H1 (cell line): Measurements from ENCODE around the gene ECI2. TPM values are rescaled to one million over a fixed set of nuclear protein-coding genes. Genes with fewer than 3 reads are reported as not detected.
A peak's percentile ranks its signal among the peaks of the same experiment; 100 is the strongest.

ENCODE experiments used
- EZH2 ChIP-seq: fragments of 200-600 bp; sonication (generic); IDR thresholded peaks from 2 replicates; pipeline ENCODE4 v1.7.1; 2012; ENCODE audit warnings: low read depth, mild to moderate bottlenecking, moderate library complexity, low read length, inconsistent platforms; ENCODE audit not compliant: severe bottlenecking
- MAX ChIP-seq: IDR thresholded peaks from 2 replicates; pipeline ENCODE4 v1.6.1; 2012; ENCODE audit warnings: inconsistent platforms
- polyA plus RNA-seq, 7 experiments: library from polyadenylated mRNA; depleted of rRNA in 3 of 7; stranded (reverse) in 5 of 7; unstranded in 2 of 7; fragments of >200 nt in 5 of 7; fragments of 200-250 nt in 2 of 7; gene quantifications; 1 replicate in 5 of 7; 2 replicates in 1 of 7; 4 replicates in 1 of 7; pipeline versions ENCODE4 v1.2.1 to v1.2.3, GENCODE V29; 2011 to 2013; ENCODE audit warnings: missing spikeins in 2 of 7, mixed read lengths in 2 of 7
- total RNA-seq: library from RNA; stranded (reverse); fragmentation: NEBNext Ultra II Directional; extraction: Animal tissue kit (Norgen Biotek cat#: 25700); gene quantifications from 2 replicates; pipeline ENCODE4 v1.2.1, GENCODE V29; 2021
- TF ChIP-seq, protein P1 (sequence below): fragments of 300-600 bp; sonication (generic); IDR thresholded peaks from 2 replicates; pipeline ENCODE4 v1.7.1; 2012; ENCODE audit warnings: low read length, moderate library complexity, mild to moderate bottlenecking, inconsistent platforms; ENCODE audit not compliant: insufficient replicate concordance

Gene ECI2
- total and polyA plus RNA-seq, 2 of the 8 experiments (the other 6 are each of a cell fraction or from before 2014, with no cell fraction given) = 40.4 to 70.8 TPM

DNA sequence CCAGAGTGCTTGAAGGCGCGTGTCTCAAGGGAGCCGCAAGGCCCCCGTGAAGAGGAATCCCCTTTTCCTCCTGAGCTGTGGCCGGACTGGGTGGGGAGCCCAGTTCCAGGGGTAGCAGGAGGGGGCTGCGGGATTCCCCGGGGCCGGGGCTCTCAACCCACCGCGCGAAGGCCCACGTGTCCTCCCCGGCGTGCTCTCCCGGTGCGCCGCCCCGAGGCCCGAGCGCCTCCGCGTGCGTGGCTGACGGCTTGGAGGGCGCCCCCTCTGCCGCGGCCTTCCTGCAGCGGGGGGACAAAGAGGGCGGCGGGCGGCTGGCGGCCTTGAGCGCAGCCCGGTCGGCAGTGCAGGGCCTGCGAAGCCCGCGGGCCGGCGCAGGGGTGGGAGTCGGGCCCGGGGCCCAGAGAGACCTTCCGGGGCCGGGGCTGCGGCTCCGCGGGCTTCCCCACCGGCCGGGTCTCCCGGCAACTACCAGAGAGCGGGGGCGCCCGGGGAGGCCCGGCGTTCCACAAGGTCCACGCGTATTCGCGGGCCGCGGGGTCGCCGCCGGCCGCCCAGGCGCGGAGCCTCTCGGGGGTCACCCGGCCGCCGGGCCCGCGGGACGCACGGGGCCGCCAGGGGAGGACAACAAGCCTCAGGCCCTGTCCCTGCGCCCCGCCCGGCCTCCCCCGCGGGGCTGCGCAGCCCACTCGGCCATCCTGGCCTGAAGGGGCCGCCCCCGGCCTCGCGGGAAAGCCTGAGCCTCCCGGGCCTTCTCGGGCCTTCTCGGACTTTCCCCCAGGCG, 56.5 kb downstream of the ECI2 start, which contains the start of gene FAM217A (continued):
- TF ChIP-seq, protein P1, sequence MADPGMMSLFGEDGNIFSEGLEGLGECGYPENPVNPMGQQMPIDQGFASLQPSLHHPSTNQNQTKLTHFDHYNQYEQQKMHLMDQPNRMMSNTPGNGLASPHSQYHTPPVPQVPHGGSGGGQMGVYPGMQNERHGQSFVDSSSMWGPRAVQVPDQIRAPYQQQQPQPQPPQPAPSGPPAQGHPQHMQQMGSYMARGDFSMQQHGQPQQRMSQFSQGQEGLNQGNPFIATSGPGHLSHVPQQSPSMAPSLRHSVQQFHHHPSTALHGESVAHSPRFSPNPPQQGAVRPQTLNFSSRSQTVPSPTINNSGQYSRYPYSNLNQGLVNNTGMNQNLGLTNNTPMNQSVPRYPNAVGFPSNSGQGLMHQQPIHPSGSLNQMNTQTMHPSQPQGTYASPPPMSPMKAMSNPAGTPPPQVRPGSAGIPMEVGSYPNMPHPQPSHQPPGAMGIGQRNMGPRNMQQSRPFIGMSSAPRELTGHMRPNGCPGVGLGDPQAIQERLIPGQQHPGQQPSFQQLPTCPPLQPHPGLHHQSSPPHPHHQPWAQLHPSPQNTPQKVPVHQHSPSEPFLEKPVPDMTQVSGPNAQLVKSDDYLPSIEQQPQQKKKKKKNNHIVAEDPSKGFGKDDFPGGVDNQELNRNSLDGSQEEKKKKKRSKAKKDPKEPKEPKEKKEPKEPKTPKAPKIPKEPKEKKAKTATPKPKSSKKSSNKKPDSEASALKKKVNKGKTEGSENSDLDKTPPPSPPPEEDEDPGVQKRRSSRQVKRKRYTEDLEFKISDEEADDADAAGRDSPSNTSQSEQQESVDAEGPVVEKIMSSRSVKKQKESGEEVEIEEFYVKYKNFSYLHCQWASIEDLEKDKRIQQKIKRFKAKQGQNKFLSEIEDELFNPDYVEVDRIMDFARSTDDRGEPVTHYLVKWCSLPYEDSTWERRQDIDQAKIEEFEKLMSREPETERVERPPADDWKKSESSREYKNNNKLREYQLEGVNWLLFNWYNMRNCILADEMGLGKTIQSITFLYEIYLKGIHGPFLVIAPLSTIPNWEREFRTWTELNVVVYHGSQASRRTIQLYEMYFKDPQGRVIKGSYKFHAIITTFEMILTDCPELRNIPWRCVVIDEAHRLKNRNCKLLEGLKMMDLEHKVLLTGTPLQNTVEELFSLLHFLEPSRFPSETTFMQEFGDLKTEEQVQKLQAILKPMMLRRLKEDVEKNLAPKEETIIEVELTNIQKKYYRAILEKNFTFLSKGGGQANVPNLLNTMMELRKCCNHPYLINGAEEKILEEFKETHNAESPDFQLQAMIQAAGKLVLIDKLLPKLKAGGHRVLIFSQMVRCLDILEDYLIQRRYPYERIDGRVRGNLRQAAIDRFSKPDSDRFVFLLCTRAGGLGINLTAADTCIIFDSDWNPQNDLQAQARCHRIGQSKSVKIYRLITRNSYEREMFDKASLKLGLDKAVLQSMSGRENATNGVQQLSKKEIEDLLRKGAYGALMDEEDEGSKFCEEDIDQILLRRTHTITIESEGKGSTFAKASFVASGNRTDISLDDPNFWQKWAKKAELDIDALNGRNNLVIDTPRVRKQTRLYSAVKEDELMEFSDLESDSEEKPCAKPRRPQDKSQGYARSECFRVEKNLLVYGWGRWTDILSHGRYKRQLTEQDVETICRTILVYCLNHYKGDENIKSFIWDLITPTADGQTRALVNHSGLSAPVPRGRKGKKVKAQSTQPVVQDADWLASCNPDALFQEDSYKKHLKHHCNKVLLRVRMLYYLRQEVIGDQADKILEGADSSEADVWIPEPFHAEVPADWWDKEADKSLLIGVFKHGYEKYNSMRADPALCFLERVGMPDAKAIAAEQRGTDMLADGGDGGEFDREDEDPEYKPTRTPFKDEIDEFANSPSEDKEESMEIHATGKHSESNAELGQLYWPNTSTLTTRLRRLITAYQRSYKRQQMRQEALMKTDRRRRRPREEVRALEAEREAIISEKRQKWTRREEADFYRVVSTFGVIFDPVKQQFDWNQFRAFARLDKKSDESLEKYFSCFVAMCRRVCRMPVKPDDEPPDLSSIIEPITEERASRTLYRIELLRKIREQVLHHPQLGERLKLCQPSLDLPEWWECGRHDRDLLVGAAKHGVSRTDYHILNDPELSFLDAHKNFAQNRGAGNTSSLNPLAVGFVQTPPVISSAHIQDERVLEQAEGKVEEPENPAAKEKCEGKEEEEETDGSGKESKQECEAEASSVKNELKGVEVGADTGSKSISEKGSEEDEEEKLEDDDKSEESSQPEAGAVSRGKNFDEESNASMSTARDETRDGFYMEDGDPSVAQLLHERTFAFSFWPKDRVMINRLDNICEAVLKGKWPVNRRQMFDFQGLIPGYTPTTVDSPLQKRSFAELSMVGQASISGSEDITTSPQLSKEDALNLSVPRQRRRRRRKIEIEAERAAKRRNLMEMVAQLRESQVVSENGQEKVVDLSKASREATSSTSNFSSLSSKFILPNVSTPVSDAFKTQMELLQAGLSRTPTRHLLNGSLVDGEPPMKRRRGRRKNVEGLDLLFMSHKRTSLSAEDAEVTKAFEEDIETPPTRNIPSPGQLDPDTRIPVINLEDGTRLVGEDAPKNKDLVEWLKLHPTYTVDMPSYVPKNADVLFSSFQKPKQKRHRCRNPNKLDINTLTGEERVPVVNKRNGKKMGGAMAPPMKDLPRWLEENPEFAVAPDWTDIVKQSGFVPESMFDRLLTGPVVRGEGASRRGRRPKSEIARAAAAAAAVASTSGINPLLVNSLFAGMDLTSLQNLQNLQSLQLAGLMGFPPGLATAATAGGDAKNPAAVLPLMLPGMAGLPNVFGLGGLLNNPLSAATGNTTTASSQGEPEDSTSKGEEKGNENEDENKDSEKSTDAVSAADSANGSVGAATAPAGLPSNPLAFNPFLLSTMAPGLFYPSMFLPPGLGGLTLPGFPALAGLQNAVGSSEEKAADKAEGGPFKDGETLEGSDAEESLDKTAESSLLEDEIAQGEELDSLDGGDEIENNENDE = no peak
- TF ChIP-seq MAX (peak; percentile 79), EZH2 (no peak)
